HepG2 (cell line): ENCODE results near the gene CELF5. TPM values are rescaled to one million over a fixed set of nuclear protein-coding genes. Genes with fewer than 3 reads are reported as not detected.
A peak's percentile ranks its signal among the peaks of the same experiment; 100 is the strongest.

Experiments
- ATAD3A ChIP-seq: sonication (generic); formaldehyde crosslinking; IDR thresholded peaks from 2 replicates; pipeline ENCODE4 v1.4.0; 2020; ENCODE audit warnings: missing genetic modification reagents
- CHCHD3 ChIP-seq: sonication (generic); formaldehyde crosslinking; IDR thresholded peaks from 2 replicates; pipeline ENCODE4 v1.8.0; 2022; ENCODE audit warnings: mild to moderate bottlenecking, missing genetic modification reagents, moderate library complexity
- GABPB1 ChIP-seq: IDR thresholded peaks from 2 replicates; pipeline ENCODE4 v1.6.1; 2016; ENCODE audit warnings: mild to moderate bottlenecking, missing genetic modification reagents, moderate library complexity, missing compliant biosample characterization
- KDM2A ChIP-seq: sonication (generic); formaldehyde crosslinking; IDR thresholded peaks from 2 replicates; pipeline ENCODE4 v1.4.0; 2020; ENCODE audit warnings: low read depth, missing genetic modification reagents, borderline replicate concordance
- NFRKB ChIP-seq: fragments of 450-650 bp; IDR thresholded peaks from 2 replicates; pipeline ENCODE4 v1.6.1; 2017
- PAWR ChIP-seq: sonication (generic); formaldehyde crosslinking; IDR thresholded peaks from 2 replicates; pipeline ENCODE4 v1.4.0; 2020; ENCODE audit warnings: missing genetic modification reagents, mild to moderate bottlenecking, borderline replicate concordance
- PHF8 ChIP-seq: sonication (generic); formaldehyde crosslinking; IDR thresholded peaks from 2 replicates; pipeline ENCODE4 v1.5.0; 2020; ENCODE audit warnings: missing genetic modification reagents
- SRF ChIP-seq: IDR thresholded peaks from 2 replicates; pipeline ENCODE4 v1.6.1; 2011; ENCODE audit warnings: mild to moderate bottlenecking, low read depth, low read length, moderate library complexity
- ZMYM4 ChIP-seq: sonication (generic); formaldehyde crosslinking; IDR thresholded peaks from 2 replicates; pipeline ENCODE4 v1.8.1; 2023; ENCODE audit warnings: mild to moderate bottlenecking, missing genetic modification reagents
- ZNF138 ChIP-seq: sonication (generic); formaldehyde crosslinking; IDR thresholded peaks from 2 replicates; pipeline ENCODE4 v1.5.0; 2020; ENCODE audit warnings: mild to moderate bottlenecking, low read depth, missing genetic modification reagents
- ZNF317 ChIP-seq: sonication (generic); formaldehyde crosslinking; IDR thresholded peaks from 2 replicates; pipeline ENCODE4 v1.5.0; 2020; ENCODE audit warnings: mild to moderate bottlenecking, missing genetic modification reagents
- ZNF563 ChIP-seq: sonication (generic); formaldehyde crosslinking; IDR thresholded peaks from 2 replicates; pipeline ENCODE4 v1.8.0; 2022; ENCODE audit warnings: mild to moderate bottlenecking, moderate library complexity, missing genetic modification reagents
- ZNF704 ChIP-seq: sonication (generic); formaldehyde crosslinking; IDR thresholded peaks from 2 replicates; pipeline ENCODE4 v1.8.1; 2023; ENCODE audit warnings: mild to moderate bottlenecking, inconsistent platforms, moderate library complexity, missing genetic modification reagents, borderline replicate concordance
- ZNF770 ChIP-seq: sonication (generic); formaldehyde crosslinking; IDR thresholded peaks from 2 replicates; pipeline ENCODE4 v1.5.0; 2020; ENCODE audit warnings: mild to moderate bottlenecking, missing genetic modification reagents
- ZNF891 ChIP-seq: sonication (generic); formaldehyde crosslinking; IDR thresholded peaks from 2 replicates; pipeline ENCODE4 v1.5.0; 2020; ENCODE audit warnings: mild to moderate bottlenecking, missing genetic modification reagents
- polyA plus RNA-seq, 8 experiments: library from polyadenylated mRNA; depleted of rRNA in 3 of 8; stranded (reverse) in 7 of 8; unstranded in 1 of 8; fragments of >200 nt; fragmentation: Illumina TruSeq in 4 of 8; extraction: Trizol in 4 of 8; gene quantifications; 2 replicates each; pipeline versions ENCODE4 v1.2.1 to v1.2.3, GENCODE V29; 2011 to 2016; ENCODE audit warnings: low read depth in 4 of 8, missing spikeins in 1 of 8, mixed read lengths in 1 of 8; ENCODE audit not compliant: insufficient read depth in 1 of 8
- total RNA-seq, 5 experiments: library from RNA; depleted of rRNA; stranded (reverse); fragments of >200 nt; fragmentation: Illumina TruSeq; extraction: Trizol; gene quantifications; 2 replicates each; pipeline ENCODE4 v1.2.3, GENCODE V29; 2016; ENCODE audit warnings: low read depth in 1 of 5
- TF ChIP-seq, protein P1 (sequence below): IDR thresholded peaks from 2 replicates; pipeline ENCODE4 v1.6.1; 2016; ENCODE audit warnings: mild to moderate bottlenecking
- TF ChIP-seq, protein P2 (sequence below): sonication (generic); formaldehyde crosslinking; IDR thresholded peaks from 2 replicates; pipeline ENCODE4 v1.8.0; 2022; ENCODE audit warnings: missing genetic modification reagents, mild to moderate bottlenecking, borderline replicate concordance
- TF ChIP-seq, protein P3 (sequence below): sonication (generic); formaldehyde crosslinking; IDR thresholded peaks from 2 replicates; pipeline ENCODE4 v1.4.0; 2020; ENCODE audit warnings: missing genetic modification reagents
- TF ChIP-seq, protein P4 (sequence below): IDR thresholded peaks from 2 replicates; pipeline ENCODE4 v1.6.1; 2016; ENCODE audit warnings: control low read depth

The CELF5 gene
- total and polyA plus RNA-seq, 2 of the 13 experiments (the other 11 are each of a cell fraction or from before 2014, with no cell fraction given), result 0.31 to 0.84 TPM

DNA sequence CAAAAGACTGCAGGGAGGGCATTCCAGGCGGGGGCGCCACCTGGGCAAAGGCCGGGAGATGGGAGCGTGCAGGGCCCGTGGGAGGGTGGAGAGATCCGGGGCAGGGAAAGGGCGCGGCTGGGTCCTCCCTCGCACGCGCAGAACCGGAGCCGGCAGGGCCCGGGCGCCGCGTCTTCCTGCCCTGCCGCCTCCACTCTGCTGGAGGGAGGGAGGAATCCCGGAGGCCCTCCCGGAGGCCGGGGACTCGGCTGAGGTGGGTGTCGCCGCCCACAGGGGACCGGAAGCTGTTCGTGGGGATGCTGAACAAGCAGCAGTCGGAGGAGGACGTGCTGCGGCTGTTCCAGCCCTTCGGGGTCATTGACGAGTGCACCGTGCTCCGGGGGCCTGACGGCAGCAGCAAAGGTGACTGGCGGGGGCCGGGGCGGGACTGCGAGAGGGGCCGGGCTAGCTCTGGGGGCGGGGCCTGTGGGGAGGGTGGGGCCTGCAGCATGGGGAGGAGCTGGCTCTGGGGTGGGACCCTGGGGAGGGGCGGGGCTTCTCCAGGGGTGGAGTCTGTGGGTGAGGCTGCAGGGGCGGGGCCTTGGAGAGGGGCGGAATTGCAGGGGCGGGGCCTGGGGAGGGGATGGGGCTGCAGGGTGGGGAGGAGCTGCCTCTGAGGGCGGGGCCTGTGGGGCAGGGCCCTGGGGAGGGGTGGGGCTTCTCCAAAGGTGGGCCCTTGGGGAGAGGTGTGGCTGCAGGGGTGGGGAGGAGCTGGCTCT is 51.3 kb downstream of the CELF5 start (continued):
- TF ChIP-seq PHF8 (CRISPR knock-in tag) (peak; percentile 45), PAWR (CRISPR knock-in tag) (no peak), ZMYM4 (CRISPR knock-in tag) (no peak), ZNF563 (peak; percentile 5; the same call in 1 of the 2 replicates), KDM2A (CRISPR knock-in tag) (no peak), ZNF891 (CRISPR knock-in tag) (0 out of 2 replicates have a peak, but pooled peaks have one; percentile 50), ZNF770 (CRISPR knock-in tag) (peak; percentile 67; the same call in 1 of the 2 replicates), ZNF704 (CRISPR knock-in tag) (peak; percentile 53; the same call in 1 of the 2 replicates), GABPB1 (CRISPR knock-in tag) (peak; percentile 70; the same call in 1 of the 2 replicates), ZNF138 (CRISPR knock-in tag) (no peak), ZNF317 (CRISPR knock-in tag) (0 out of 2 replicates have a peak, but pooled peaks have one; percentile 32), SRF (0 out of 2 replicates have a peak, but pooled peaks have one; percentile 9), NFRKB (no peak), CHCHD3 (CRISPR knock-in tag) (0 out of 2 replicates have a peak, but pooled peaks have one; percentile 47), ATAD3A (CRISPR knock-in tag) (no peak)
- TF ChIP-seq, protein P1, sequence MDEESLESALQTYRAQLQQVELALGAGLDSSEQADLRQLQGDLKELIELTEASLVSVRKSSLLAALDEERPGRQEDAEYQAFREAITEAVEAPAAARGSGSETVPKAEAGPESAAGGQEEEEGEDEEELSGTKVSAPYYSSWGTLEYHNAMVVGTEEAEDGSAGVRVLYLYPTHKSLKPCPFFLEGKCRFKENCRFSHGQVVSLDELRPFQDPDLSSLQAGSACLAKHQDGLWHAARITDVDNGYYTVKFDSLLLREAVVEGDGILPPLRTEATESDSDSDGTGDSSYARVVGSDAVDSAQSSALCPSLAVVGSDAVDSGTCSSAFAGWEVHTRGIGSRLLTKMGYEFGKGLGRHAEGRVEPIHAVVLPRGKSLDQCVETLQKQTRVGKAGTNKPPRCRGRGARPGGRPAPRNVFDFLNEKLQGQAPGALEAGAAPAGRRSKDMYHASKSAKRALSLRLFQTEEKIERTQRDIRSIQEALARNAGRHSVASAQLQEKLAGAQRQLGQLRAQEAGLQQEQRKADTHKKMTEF, result peak; percentile 35; the same call in 1 of the 2 replicates
- TF ChIP-seq, protein P2, sequence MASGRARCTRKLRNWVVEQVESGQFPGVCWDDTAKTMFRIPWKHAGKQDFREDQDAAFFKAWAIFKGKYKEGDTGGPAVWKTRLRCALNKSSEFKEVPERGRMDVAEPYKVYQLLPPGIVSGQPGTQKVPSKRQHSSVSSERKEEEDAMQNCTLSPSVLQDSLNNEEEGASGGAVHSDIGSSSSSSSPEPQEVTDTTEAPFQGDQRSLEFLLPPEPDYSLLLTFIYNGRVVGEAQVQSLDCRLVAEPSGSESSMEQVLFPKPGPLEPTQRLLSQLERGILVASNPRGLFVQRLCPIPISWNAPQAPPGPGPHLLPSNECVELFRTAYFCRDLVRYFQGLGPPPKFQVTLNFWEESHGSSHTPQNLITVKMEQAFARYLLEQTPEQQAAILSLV, result peak; percentile 21; the same call in 1 of the 2 replicates
- TF ChIP-seq, protein P3, sequence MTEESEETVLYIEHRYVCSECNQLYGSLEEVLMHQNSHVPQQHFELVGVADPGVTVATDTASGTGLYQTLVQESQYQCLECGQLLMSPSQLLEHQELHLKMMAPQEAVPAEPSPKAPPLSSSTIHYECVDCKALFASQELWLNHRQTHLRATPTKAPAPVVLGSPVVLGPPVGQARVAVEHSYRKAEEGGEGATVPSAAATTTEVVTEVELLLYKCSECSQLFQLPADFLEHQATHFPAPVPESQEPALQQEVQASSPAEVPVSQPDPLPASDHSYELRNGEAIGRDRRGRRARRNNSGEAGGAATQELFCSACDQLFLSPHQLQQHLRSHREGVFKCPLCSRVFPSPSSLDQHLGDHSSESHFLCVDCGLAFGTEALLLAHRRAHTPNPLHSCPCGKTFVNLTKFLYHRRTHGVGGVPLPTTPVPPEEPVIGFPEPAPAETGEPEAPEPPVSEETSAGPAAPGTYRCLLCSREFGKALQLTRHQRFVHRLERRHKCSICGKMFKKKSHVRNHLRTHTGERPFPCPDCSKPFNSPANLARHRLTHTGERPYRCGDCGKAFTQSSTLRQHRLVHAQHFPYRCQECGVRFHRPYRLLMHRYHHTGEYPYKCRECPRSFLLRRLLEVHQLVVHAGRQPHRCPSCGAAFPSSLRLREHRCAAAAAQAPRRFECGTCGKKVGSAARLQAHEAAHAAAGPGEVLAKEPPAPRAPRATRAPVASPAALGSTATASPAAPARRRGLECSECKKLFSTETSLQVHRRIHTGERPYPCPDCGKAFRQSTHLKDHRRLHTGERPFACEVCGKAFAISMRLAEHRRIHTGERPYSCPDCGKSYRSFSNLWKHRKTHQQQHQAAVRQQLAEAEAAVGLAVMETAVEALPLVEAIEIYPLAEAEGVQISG (CRISPR knock-in tag), result 0 out of 2 replicates have a peak, but pooled peaks have one; percentile 10
- TF ChIP-seq, protein P4, sequence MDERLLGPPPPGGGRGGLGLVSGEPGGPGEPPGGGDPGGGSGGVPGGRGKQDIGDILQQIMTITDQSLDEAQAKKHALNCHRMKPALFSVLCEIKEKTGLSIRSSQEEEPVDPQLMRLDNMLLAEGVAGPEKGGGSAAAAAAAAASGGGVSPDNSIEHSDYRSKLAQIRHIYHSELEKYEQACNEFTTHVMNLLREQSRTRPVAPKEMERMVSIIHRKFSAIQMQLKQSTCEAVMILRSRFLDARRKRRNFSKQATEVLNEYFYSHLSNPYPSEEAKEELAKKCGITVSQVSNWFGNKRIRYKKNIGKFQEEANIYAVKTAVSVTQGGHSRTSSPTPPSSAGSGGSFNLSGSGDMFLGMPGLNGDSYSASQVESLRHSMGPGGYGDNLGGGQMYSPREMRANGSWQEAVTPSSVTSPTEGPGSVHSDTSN (CRISPR knock-in tag), result no peak
